ENCODE measurements around the gene PKHD1.
A peak's percentile ranks its signal among the peaks of the same experiment; 100 is the strongest.

The PKHD1 gene

GRCh38 chr6:52065621-52066020 is 21.8 kb downstream of the PKHD1 start:
- no peak for DNase-seq (ENCODE audit: low read depth in 1 of 2, low spot score in 1 of 2)
- Histone ChIP-seq H3K27ac (replicated peaks) (no peak overlapping the region), H3K27me3 (ENCODE audit: insufficient read depth, poor library complexity, severe bottlenecking) (no peaks in the 10 kb centered on the region), H3K4me3 (replicated peaks; ENCODE audit: insufficient read depth, low read length) (no peak overlapping the region)
- TF ChIP-seq, protein P1, sequence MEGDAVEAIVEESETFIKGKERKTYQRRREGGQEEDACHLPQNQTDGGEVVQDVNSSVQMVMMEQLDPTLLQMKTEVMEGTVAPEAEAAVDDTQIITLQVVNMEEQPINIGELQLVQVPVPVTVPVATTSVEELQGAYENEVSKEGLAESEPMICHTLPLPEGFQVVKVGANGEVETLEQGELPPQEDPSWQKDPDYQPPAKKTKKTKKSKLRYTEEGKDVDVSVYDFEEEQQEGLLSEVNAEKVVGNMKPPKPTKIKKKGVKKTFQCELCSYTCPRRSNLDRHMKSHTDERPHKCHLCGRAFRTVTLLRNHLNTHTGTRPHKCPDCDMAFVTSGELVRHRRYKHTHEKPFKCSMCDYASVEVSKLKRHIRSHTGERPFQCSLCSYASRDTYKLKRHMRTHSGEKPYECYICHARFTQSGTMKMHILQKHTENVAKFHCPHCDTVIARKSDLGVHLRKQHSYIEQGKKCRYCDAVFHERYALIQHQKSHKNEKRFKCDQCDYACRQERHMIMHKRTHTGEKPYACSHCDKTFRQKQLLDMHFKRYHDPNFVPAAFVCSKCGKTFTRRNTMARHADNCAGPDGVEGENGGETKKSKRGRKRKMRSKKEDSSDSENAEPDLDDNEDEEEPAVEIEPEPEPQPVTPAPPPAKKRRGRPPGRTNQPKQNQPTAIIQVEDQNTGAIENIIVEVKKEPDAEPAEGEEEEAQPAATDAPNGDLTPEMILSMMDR (IDR thresholded peaks at IDR 0.05; ENCODE audit: insufficient read depth, low read length) = no peak
- no peak for TF ChIP-seq POLR2AphosphoS5 (IDR thresholded peaks at IDR 0.05; ENCODE audit: low read depth)
- no peak for TF ChIP-seq GABPA (IDR thresholded peaks at IDR 0.05; ENCODE audit: low read depth)

DNA sequence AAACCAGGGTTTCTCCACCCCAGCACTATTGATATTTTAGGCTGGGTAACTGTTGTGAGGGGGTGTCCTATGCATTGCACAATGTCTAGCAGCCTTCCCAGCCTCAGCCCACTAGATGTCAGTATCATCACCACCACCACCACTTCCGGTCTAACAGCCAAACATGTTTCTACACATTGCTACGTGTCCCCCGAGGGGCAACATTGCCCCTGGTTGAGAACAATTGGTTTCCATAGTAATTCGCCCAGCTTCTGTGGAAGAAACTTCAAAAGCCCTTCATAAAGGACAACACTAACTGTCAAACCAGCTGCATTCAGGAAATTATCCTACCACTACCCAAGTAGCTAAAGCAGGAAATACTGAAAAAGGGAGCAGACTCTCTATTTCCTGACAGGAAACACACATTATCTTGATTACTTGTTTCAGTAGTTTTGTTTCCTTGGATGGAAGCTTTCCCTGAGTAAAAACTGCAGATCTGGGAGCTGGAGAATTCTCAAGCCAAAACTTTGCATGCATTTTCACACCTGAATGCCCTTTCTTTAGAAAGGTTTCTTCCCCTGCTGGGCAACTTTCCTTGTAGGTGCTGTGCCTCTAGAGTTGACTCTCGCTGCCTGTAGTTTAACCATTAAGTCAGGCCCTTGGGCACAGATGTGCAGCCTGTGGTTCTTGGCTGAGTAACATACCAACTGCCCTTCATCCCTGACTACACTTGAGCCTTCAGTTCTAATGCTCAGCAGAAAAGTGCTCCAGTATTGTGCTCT is 23.6 kb downstream of the PKHD1 start:
- Histone ChIP-seq H3K27ac (replicated peaks) (no peak overlapping the region), H3K4me3 (replicated peaks; ENCODE audit: insufficient read depth, low read length) (no peak overlapping the region), H3K27me3 (ENCODE audit: insufficient read depth, poor library complexity, severe bottlenecking) (peaks cover 3% of the 10 kb centered on the region)
- TF ChIP-seq, protein P1 (IDR thresholded peaks at IDR 0.05; ENCODE audit: insufficient read depth, low read length) = peak; percentile 41
- TF ChIP-seq SPI1 (IDR thresholded peaks at IDR 0.05; ENCODE audit: borderline replicate concordance, low read depth) = no peak
- TF ChIP-seq, protein P2, sequence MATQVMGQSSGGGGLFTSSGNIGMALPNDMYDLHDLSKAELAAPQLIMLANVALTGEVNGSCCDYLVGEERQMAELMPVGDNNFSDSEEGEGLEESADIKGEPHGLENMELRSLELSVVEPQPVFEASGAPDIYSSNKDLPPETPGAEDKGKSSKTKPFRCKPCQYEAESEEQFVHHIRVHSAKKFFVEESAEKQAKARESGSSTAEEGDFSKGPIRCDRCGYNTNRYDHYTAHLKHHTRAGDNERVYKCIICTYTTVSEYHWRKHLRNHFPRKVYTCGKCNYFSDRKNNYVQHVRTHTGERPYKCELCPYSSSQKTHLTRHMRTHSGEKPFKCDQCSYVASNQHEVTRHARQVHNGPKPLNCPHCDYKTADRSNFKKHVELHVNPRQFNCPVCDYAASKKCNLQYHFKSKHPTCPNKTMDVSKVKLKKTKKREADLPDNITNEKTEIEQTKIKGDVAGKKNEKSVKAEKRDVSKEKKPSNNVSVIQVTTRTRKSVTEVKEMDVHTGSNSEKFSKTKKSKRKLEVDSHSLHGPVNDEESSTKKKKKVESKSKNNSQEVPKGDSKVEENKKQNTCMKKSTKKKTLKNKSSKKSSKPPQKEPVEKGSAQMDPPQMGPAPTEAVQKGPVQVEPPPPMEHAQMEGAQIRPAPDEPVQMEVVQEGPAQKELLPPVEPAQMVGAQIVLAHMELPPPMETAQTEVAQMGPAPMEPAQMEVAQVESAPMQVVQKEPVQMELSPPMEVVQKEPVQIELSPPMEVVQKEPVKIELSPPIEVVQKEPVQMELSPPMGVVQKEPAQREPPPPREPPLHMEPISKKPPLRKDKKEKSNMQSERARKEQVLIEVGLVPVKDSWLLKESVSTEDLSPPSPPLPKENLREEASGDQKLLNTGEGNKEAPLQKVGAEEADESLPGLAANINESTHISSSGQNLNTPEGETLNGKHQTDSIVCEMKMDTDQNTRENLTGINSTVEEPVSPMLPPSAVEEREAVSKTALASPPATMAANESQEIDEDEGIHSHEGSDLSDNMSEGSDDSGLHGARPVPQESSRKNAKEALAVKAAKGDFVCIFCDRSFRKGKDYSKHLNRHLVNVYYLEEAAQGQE (IDR thresholded peaks at IDR 0.05; ENCODE audit: insufficient replicate concordance, low read depth) = no peak
- no peak for TF ChIP-seq POLR2AphosphoS5 (IDR thresholded peaks at IDR 0.05; ENCODE audit: low read depth)
- peak; percentile 68 for TF ChIP-seq GABPA (IDR thresholded peaks at IDR 0.05; ENCODE audit: low read depth)
- DNase-seq (ENCODE audit: low read depth in 1 of 2, low spot score in 1 of 2) = peak; percentile 28 to 65

GRCh38 chr6:52061481-52061880 is 25.9 kb downstream of the PKHD1 start:
- no peak for DNase-seq (ENCODE audit: low read depth in 1 of 2, low spot score in 1 of 2)
- no peak overlapping the region for H3K4me3 ChIP-seq (replicated peaks; ENCODE audit: insufficient read depth, low read length)
- peaks cover 3% of the 10 kb centered on the region for H3K27me3 ChIP-seq (ENCODE audit: insufficient read depth, poor library complexity, severe bottlenecking)
- no peak overlapping the region for H3K27ac ChIP-seq (replicated peaks)
- TF ChIP-seq, protein P1 (IDR thresholded peaks at IDR 0.05; ENCODE audit: insufficient read depth, low read length) = no peak
- TF ChIP-seq POLR2AphosphoS5 (IDR thresholded peaks at IDR 0.05; ENCODE audit: low read depth) = no peak
- TF ChIP-seq GABPA (IDR thresholded peaks at IDR 0.05; ENCODE audit: low read depth) = no peak
- TF ChIP-seq, protein P2 (IDR thresholded peaks at IDR 0.05; ENCODE audit: insufficient replicate concordance, low read depth) = no peak
- TF ChIP-seq SPI1 (IDR thresholded peaks at IDR 0.05; ENCODE audit: borderline replicate concordance, low read depth) = no peak

Measured in HL-60 (cell line).